ENCODE results near the gene RECQL5.
A peak's percentile ranks its signal among the peaks of the same experiment; 100 is the strongest.

The RECQL5 gene

DNA sequence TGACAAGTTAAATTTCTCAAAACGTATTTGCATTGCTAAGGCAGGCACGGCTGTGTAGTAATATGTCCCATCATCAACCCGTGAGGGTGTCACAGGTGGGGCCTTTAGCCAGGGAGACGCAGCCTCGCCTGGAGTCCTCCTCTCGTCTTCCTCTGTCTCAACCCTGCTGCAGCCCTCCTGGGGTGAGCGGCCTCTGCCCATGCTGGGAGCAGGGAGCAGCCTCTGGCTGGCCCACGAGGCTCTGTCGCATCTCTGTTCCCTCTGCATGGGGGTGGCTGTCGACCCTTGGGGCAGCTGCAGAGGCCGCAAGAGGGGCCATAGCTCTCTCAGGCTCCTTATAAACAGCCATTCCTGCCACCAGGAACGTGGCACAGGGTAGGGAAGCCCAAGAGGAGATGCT is 34.5 kb downstream of the RECQL5 start:
- no peak for DNase-seq

DNA sequence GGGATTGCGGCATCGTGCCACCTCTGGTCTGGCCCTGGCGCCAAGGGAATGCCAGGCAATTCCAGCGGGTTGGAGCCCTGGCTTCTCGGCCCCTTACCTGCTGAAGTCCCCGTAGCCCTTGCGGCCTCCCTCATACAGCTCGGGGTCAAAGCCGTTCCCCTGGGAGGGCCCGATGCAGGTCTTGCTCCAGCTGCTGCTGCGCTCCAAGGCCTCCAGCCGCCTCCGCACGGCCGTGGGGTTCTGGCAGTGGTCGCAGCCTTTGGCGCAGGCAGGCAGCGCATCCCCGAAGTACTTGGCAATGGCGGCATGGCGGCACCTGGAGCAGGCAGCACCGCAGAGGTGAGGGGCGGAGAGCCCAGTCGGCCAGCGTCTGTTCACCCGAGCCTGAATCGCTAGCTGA is 35.6 kb downstream of the RECQL5 start:
- DNase-seq, result no peak

DNA sequence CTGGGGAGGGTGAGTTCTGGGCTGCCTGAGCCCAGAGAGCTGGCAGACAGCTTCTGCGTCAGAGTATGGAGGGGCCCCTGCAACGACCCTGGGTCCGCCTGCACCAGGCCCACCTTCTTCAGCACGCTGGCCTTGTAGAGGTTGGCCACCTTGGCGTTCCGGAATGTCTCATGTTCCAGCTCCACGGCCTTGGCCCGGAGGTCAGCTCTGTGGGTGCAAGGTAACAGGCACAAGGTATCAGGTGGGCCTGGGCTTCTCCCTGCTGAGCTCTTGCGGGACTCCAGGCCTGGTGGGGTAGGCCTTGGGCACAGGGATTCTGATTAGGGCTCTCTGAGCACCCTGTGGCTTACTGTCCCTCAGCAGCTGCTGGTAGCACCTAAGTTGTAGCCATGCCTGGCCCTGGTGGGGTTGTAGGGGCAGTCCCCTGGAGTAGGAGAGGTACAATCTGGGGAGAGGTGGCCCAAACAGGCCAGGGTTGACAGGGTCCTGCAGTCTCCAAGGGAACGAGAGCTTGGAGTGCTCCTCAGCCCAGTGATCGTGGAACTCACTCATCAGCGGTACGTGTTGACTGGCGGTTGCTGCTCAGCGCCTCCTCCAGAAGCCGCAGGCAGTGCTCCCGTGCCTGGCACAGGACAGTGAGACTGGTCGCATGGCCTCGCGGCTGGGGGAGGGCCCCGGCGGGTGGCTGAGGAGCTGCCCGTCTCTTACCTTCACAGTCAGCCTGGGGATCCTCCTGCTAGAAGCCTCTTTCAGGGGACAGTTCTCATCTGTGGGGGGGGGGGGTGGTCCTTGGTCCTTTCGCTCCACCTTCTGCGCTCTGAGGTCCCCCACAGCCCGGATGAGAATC is 36.7 kb downstream of the RECQL5 start:
- no peak for DNase-seq

DNA sequence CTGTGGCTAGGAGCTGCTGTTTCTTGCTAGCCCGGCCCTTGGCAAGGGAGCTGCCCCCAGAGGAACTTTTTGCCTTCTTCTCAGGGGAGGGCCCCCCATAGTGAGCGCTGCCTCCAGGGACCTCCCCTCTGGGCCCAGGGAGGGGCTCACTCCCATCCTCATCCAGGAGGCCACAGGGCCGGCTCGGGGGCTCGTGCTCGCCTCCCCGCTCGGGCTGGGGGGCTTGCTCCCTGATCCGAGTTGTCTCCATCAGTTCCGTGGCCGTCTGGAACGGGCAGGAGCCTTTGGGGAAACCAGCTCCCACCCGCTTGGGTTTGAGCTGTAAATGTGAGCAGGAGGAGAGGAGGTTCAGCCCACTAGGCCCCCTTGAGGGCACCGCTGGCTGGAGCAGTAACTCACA is 37.8 kb downstream of the RECQL5 start:
- DNase-seq, result no peak

DNA sequence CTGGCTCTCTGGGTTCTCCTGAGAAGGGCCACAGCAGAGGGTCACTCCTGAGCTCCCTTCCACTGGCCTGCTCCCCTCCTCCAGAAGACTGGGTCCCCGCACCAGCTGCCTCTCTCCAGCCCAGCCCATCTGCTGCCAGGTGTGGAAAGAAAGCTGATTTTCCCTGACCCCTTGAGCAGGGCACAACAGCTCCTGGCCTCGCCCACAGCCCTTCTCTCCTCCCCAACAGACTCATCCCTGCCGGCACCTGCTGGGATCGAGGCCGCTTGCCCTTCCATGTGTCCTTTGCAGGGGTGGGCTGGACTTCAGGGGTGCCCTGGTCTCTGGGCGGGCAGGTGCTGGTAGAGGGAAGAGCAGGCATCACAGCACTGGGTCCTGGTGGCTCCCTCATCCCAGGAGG is 38.5 kb downstream of the RECQL5 start:
- no peak for DNase-seq

DNA sequence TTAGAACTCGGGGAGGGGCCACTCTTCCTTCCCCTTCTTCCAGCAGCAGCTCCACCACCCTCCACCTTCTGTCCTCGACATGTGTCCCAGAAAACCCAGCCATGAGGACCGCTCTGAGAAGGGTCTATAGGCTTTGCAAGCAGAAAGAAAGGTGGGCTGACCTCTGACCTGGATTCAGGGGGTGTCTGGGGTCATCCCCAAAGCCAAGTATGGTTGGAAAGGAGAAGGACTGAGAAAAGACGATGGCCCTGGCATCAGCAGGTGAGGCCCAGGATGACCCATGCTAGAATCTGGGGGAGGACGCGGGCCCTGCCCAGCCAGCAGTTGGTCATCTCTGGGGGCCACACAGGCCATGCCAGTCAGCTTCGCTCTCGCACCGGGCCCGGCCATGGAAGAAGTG is 39.9 kb downstream of the RECQL5 start:
- no peak for DNase-seq

DNA sequence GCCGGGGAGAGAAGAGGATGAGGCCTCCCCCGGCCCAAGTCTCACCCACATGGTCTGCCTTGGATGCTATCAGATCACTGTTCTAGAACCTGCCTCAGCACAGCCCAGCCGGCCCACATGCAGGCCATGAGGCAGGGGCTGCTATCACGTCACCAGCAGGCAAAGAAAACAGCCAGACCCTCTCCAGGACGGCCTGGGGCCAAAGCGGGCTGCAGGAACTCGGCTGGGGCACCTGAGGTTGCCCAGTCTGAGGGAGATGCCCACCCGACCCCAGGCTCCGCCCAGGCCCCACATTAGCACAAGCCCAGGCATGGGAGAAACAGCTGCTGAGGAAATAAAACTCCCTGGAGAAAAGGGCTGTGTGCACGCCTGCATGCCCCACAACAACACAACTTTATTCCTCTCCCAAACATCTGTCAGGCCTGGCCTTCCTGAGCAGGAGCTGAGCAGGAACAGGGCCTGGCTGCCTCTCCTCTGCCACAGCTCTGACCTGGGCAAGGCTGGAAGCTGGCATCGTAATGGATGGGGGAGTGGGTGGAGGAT is 40.4 kb downstream of the RECQL5 start:
- DNase-seq, result no peak

DNA sequence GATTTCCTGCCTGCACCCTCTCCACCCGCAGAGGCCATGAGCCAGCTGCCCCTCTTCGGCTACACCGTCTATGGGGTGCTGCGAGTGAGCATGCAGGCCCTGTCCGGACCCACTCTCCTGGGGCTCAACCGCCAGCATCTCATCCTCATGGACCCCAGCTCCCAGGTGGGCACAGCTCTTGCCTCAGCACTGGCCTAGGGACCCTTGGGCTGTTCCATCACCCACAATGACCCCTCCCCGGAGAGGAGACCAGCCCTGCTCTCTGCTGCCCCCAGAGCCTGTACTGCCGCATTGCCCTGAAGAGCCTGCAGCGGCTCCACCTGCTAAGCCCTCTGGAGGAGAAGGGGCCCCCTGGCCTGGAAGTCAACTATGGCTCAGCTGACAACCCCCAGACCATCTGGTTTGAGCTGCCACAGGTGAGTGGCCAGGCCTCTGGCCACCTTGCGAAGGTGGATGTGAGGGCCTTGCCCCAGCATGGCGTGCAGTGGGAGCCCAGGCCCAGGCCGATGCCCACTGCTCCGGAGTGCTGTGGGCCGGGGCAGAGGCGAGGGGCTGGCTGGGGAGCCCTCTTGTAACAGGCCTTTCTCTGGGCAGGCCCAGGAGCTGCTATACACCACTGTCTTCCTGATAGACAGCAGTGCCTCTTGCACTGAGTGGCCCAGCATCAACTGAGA is 41.0 kb downstream of the RECQL5 start:
- DNase-seq, result peak; percentile 59 to 77

DNA sequence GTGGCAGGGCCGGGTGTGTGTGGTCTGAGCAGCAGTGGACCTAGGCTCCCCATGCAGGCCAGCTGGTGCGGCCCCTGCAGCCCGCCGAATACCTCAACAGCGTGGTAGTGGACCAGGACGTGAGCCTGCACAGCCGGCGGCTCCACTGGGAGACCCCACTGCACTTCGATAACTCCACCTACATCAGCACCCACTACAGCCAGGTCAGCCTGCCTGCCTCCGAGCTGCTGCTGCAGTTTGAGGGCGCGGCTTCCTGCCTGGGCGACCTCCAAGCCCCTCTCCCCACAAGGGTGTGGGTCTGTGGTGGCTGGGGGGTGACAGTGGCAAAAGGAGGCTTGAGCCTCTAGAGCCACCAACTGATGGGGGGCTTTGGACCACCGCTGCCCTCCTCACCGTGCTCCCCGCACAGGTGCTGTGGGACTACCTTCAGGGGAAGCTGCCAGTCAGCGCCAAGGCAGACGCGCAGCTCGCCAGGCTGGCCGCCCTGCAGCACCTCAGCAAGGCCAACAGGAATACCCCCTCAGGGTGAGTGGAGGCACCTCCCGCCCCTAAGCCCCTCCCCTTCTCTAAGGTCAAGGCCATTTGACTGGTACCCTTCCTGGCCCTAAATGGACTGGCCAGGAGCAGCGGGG is 42.1 kb downstream of the RECQL5 start:
- no peak for DNase-seq

DNA sequence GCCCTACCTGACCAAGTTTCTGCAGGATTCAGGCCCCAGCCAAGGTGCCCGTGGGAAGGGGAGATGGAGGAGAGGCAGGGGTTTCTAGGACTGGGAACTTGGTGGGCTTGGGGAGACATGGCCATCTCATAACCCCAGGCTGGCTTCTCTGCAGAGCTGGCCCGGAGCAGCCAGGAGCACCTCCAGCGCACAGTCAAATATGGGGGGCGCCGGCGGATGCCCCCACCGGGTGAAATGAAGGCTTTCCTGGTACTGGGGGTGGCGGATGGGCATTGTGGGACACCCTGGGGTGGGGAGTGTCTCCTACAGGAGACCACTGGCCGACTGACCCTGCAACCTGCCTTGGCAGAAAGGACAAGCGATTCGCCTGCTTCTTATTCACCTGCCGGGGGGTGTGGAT is 42.9 kb downstream of the RECQL5 start:
- no peak for DNase-seq

DNA sequence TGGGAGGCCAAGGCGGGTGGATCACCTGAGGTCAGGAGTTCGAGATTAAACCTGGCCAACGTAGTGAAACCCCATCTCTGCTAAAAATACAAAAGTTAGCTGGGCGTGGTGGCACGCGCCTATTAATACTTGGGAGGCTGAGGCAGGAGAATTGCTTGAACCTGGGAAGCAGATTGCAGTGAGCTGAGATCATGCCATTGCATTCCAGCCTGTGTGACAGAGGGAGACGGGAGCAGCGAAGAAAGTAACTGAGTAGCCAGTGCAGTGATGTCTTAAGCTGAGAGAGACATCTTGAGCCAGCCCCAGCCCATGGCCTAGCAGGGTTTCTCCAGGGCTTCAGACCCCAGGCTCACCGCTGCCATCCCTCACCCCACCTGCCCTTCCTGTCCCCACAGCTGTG is 43.6 kb downstream of the RECQL5 start:
- no peak for DNase-seq

DNA sequence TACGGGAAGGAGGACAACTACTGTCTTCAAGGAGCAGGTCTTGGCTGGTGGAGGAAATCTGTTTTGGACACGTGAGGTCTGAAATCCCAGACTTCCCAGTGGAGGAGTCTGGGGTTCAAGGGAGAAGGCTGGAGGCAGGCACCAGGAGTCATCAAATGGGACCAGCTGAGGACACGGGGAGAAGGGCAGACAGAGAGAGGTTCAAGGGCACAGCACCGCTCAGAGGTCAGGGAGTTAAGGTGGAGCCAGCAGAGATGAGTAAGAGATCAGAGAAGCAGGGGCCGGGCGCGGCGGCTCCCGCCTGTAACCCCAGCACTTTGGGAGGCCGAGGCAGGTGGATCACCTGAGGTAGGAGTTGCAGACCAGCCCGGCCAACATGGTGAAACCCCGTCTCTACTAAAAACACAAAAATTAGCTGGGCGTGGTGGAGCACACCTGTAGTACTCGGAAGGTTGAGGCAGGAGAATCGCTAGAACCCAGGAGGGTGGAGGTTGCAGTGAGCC is 44.1 kb downstream of the RECQL5 start:
- DNase-seq, result no peak

DNA sequence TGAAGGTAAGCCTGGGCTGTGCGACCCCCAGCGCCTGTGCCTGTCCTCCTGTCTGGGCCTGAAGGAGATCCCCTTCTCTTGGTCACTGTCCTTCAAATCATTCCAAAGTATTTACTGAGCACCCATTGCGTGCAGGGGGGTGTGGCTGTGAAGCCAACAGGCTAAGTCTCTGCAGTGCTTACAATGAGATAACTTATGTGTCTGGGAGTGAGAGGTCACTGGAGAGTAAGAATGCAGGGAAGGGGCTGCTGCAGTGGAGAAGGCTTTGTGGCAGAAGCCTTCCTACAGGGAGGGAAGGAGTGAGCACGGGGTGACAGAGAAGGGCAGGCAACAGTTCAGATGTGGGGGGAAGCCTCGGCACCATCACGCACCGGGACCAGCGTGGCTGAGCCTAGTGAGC is 44.9 kb downstream of the RECQL5 start:
- DNase-seq, result no peak

DNA sequence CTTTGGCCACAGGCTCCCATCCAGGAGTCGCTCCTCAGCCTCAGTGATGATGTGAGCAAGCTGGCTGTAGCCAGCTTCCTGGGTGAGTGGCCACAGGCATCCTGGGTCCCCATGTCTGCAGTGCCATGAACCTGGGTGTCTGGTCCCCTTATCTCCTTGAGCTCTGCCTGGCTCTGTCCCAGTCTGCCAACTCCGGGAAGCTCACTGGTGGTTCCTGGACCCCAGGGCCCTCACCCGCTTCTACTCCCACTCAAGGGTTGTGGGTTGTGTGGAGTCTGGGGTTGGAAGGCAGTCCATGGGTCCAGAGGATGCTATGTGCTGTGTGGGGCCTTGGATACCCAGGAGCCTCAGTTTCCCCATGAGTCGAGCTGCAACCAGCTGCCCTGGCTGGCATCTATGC is 45.5 kb downstream of the RECQL5 start:
- DNase-seq, result no peak

DNA sequence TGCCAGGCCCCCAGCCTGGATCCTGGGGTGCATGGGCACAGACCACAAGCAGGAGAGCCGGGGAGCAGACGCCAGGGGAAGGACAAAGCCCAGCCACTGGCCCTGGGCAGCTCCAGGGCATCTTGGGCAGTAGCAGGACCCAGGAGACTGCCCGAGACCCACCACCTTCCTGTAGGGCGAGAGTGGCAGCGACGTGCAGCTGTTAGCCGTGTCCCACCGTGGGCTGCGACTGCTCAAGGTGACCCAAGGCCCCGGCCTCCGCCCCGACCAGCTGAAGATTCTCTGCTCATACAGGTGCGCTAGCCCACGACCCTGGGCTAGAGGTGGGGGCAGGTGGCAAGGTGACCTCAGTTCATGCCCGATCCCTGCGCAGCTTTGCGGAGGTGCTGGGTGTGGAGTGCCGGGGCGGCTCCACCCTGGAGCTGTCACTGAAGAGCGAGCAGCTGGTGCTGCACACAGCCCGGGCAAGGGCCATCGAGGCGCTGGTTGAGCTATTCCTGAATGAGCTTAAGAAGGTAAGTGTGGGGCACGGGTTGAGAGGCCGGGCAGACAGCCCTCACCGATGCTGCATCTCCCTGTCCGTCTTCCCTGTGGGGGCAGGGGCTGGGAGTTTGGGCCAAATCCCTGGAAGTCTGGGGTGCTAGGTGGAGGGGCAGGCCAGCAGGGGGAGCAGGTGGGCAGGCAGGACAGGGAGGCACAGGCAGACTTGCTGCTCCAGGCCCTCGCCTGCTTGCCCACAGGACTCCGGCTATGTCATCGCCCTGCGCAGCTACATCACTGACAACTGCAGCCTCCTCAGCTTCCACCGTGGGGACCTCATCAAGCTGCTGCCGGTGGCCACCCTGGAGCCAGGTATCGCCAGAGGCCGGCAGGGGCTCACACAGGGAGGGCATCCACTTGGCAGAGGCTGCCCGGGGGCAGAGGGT is 47.2 kb downstream of the RECQL5 start:
- DNase-seq, result peak; percentile 52 to 53

DNA sequence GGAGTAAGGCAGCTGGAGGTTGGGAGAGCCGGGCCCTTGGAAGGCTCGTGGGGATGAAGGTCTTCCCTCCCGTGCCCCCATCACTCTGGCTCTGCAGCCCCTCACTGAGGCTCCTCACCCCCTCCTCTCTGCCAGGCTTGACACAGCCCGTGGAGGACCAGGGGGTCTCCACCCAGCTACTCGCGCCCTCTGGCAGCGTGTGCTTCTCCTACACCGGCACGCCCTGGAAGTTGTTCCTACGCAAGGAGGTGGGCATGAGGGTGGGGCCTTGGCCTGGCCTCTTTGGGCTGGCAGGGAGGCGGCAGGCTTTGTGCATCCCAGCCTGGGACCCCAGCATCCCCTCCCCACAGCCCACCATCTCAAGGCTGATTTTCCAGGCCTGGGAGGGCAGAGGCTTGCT is 49.3 kb downstream of the RECQL5 start:
- DNase-seq, result no peak

DNA sequence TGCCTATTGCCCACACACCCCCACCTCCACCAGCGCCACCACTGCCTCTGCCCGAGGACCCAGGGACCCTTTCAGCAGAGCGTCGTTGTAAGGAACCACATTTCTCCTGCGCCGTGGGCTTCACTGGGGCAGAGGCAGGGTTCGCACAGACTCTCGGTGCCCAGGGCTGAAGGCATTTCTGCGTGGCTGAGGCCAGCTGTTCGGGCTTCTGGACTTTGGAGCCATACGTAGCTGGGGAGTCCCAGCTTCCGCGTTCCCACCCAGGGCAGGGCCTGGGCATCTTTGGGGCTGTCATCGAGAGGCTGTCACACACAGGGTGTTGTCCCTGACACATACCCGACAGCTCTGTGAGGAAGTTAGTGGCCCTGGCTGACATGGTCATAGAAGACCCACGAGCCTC is 49.7 kb downstream of the RECQL5 start:
- no peak for DNase-seq

DNA sequence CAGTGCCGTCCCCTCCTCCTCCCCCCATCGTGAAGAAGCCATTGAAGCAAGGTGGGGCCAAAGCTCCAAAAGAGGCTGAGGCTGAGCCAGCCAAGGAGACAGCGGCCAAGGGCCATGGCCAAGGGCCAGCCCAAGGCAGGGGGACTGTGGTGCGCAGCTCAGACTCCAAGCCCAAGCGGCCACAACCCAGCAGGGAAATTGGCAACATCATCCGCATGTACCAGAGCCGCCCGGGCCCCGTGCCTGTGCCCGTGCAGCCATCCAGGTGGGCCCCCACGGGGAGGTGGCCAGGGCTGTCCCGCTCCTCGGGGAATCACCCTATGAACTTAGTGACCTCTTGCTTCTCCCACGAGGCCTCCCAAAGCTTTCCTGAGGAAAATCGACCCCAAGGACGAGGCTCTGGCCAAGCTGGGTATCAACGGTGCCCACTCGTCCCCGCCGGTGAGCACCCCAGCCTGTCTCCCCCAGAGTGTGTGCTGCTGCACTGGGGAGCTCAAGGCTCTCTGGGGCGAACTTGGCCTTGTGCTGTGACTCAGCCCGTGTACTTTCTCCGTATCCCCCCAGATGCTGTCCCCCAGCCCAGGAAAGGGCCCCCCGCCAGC is 50.3 kb downstream of the RECQL5 start:
- DNase-seq, result no peak

DNA sequence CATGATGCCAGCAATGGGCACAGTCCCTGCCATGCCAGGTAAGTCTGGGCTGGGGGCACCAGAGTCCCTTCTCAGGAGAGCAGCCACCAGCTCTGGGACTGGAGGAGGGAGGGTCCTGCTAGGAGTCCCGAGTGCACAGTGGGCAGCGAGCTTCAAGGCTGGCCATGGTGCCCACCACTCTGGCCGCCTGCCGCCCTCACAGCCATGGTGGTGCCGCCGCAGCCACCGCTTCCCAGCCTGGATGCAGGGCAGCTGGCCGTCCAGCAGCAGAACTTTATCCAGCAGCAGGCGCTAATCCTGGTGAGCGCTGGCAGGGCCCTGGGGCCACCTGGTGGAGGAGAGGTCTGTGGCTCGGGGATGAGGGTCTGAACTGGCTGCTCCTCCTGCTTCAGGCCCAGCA is 51.7 kb downstream of the RECQL5 start:
- no peak for DNase-seq

DNA sequence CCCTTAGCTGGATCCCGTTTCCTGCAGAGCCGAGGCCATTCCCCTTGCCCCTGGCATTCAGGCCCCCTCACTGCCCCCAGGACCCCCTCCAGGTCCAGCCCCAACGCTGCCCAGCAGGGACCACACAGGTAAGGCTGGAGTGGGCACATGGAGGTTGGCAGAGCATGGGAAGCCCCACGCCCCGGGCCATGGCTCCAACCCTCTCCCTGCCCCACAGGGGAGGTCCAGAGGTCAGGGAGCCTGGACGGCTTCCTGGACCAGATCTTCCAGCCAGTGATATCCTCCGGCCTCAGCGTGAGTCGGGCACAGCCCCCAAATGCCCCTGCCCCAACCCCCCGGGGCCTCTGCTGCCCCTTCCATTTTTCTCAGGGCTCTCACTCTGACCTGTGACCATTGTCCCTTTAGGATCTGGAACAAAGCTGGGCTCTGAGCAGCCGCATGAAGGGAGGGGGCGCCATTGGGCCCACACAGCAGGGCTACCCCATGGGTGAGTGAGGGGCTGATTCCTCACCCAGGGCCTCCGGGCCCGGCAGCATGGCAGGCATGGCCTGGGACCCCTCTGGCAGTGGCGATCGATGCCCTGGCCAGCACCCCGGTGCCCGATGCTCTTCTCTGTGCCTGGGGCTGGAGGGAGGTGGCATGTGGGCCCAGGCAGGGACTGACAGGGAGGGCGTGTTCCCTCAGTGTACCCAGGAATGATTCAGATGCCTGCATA is 52.2 kb downstream of the RECQL5 start:
- DNase-seq, result no peak

DNA sequence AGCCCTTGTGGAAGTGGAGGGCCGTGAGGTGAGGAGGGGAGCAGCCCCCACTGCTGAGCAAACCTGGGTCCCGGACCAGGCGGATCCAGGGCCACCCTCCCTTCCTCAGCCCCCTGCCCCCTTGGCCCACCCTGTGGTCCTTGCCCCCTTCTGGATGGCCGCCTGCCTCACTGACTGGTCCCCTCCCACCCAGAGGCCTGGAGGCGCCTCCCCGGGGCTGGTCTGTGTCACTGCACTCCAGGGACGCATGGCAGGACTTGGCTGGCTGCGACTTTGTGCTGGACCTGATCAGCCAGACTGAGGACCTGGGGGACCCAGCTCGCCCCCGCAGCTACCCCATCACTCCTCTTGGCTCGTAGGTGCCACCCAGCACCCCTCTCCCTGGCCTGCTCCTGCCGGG is 52.9 kb downstream of the RECQL5 start:
- no peak for DNase-seq

Measured in Kasumi-1 (cell line).